A549 (cell line): ENCODE results near the gene CXCL1. TPM values are rescaled to one million over a fixed set of nuclear protein-coding genes. Genes with fewer than 3 reads are reported as not detected.
A peak's percentile ranks its signal among the peaks of the same experiment; 100 is the strongest.

ENCODE experiments used
- ATAC-seq, 2 experiments: fragments of 200-7000 bp in 1 of 2; fragments of >200 bp in 1 of 2; cut with Nextera tagmentation in 1 of 2; cut with Tn5 transposase in 1 of 2; 3 replicates each; pipeline versions ENCODE4 v1.8.0 to v1.9.1; 2018 to 2020; ENCODE audit warnings: mild to moderate bottlenecking in 1 of 2, moderate library complexity in 1 of 2
- CTCF ChIA-PET: fragments of 300-600 bp; sonication (Branson Sonifier 250); formaldehyde crosslinking; extraction: SDS; loops from one replicate; lab custom pipeline; 2021; ENCODE audit warnings: antibody characterized with exemption, inconsistent platforms; lab: Yijun Ruan, JAX
- POLR2A ChIA-PET: fragments of 350-600 bp; formaldehyde crosslinking; extraction: SDS; loops from one replicate; lab custom pipeline; 2021; ENCODE audit warnings: antibody characterized with exemption, inconsistent platforms; lab: Yijun Ruan, JAX
- DNase-seq, 2 experiments: peaks; one replicate each; pipeline versions ENCODE4 v3.0.0 to v3.0.0-alpha.2; 2011 to 2016; ENCODE audit warnings: low read depth in 1 of 2, low spot score in 1 of 2
- FAIRE-seq: peaks from 2 replicates; lab custom pipeline; 2011; peaks lifted over from hg19 to GRCh38; lab: Jason Lieb, UNC
- H3K27ac ChIP-seq, 2 experiments: fragments of >200 bp; sonication (Bioruptor Twin); formaldehyde crosslinking; 3 replicates each; pipeline ENCODE4 v1.5.1; 2016 to 2017
- H3K4me1 ChIP-seq: fragments of >200 bp; sonication (Bioruptor Twin); formaldehyde crosslinking; 3 replicates; pipeline ENCODE4 v1.6.1; 2016
- H3K4me2 ChIP-seq: fragments of >200 bp; sonication (Bioruptor Twin); formaldehyde crosslinking; 3 replicates; pipeline ENCODE4 v1.6.1; 2016
- H3K4me3 ChIP-seq: fragments of >200 bp; sonication (Bioruptor Twin); formaldehyde crosslinking; 3 replicates; pipeline ENCODE4 v1.5.1; 2016
- H3K9me3 ChIP-seq: fragments of >200 bp; sonication (Bioruptor Twin); formaldehyde crosslinking; 3 replicates; pipeline ENCODE4 v1.6.1; 2016
- ATOH8 ChIP-seq: fragments of 250-450 bp; sonication (Bioruptor Pico); IDR thresholded peaks from 2 replicates; pipeline ENCODE4 v1.5.0; 2020; ENCODE audit warnings: low read depth, mild to moderate bottlenecking, moderate library complexity
- CTCF ChIP-seq: fragments of >200 bp; sonication (Bioruptor Twin); formaldehyde crosslinking; IDR thresholded peaks from 3 replicates; pipeline ENCODE4 v1.5.1; 2016
- E2F6 ChIP-seq: IDR thresholded peaks from 2 replicates; pipeline ENCODE4 v1.6.1; 2012; ENCODE audit warnings: low read depth, borderline replicate concordance
- ELK1 ChIP-seq: fragments of 150-350 bp; IDR thresholded peaks from 2 replicates; pipeline ENCODE4 v1.6.1; 2014; ENCODE audit warnings: low read depth, mild to moderate bottlenecking, low read length
- FOSB ChIP-seq: fragments of 250-450 bp; sonication (Bioruptor Pico); IDR thresholded peaks from 2 replicates; pipeline ENCODE4 v1.5.0; 2020; ENCODE audit warnings: mild to moderate bottlenecking, moderate library complexity
- FOSL2 ChIP-seq, 2 experiments: fragments of 450-650 bp in 1 of 2; fragments of >200 bp in 1 of 2; sonication (Bioruptor Twin) in 1 of 2; formaldehyde crosslinking; IDR thresholded peaks; 2 replicates each; pipeline versions ENCODE4 v1.5.0 to v1.6.1; 2016 to 2020; ENCODE audit warnings: mild to moderate bottlenecking in 1 of 2, moderate library complexity in 1 of 2
- GATA3 ChIP-seq: IDR thresholded peaks from 2 replicates; pipeline ENCODE4 v1.6.1; 2012; ENCODE audit warnings: borderline replicate concordance
- HEYL ChIP-seq: fragments of 250-450 bp; sonication (Bioruptor Pico); IDR thresholded peaks from 2 replicates; pipeline ENCODE4 v1.8.0; 2021; ENCODE audit warnings: mild to moderate bottlenecking, moderate library complexity
- HMGXB4 ChIP-seq: fragments of 250-450 bp; sonication (Bioruptor Pico); IDR thresholded peaks from 2 replicates; pipeline ENCODE4 v1.5.0; 2021; ENCODE audit warnings: mild to moderate bottlenecking, moderate library complexity, borderline replicate concordance
- HOXB13 ChIP-seq: fragments of 250-450 bp; sonication (Bioruptor Pico); IDR thresholded peaks from 2 replicates; pipeline ENCODE4 v1.5.0; 2020; ENCODE audit warnings: low read depth, mild to moderate bottlenecking, moderate library complexity
- HOXB5 ChIP-seq: fragments of 250-450 bp; sonication (Bioruptor Pico); IDR thresholded peaks from 2 replicates; pipeline ENCODE4 v1.5.0; 2020; ENCODE audit warnings: mild to moderate bottlenecking, moderate library complexity
- JUNB ChIP-seq: fragments of >200 bp; sonication (Bioruptor Twin); formaldehyde crosslinking; IDR thresholded peaks from 2 replicates; pipeline ENCODE4 v1.6.1; 2016
- KDM1A ChIP-seq: fragments of 200-600 bp; sonication (generic); IDR thresholded peaks from 2 replicates; pipeline ENCODE4 v1.6.1; 2016; ENCODE audit warnings: low read depth, mild to moderate bottlenecking
- MAFK ChIP-seq: fragments of 450-650 bp; IDR thresholded peaks from 2 replicates; pipeline ENCODE4 v1.6.1; 2014; ENCODE audit not compliant: partially characterized antibody
- RAD21 ChIP-seq, 2 experiments: fragments of >200 bp in 1 of 2; sonication (Bioruptor Twin) in 1 of 2; formaldehyde crosslinking in 1 of 2; IDR thresholded peaks in 1 of 2; conservative IDR thresholded peaks in 1 of 2; 2 replicates in 1 of 2; 3 replicates in 1 of 2; pipeline ENCODE4 v1.6.1; 2012 to 2018; ENCODE audit warnings: inconsistent platforms in 1 of 2
- RARB ChIP-seq: fragments of 250-450 bp; sonication (Bioruptor Pico); IDR thresholded peaks from 2 replicates; pipeline ENCODE4 v1.8.0; 2021; ENCODE audit warnings: mild to moderate bottlenecking, moderate library complexity
- RNF2 ChIP-seq: fragments of 200-600 bp; sonication (generic); IDR thresholded peaks from 2 replicates; pipeline ENCODE4 v1.6.1; 2016; ENCODE audit warnings: low read depth, mild to moderate bottlenecking, antibody characterized with exemption, moderate library complexity, borderline replicate concordance
- TFCP2L1 ChIP-seq: fragments of 250-450 bp; sonication (Bioruptor Pico); IDR thresholded peaks from 2 replicates; pipeline ENCODE4 v1.5.0; 2021; ENCODE audit warnings: mild to moderate bottlenecking
- ZC3H11A ChIP-seq: fragments of 450-650 bp; IDR thresholded peaks from 2 replicates; pipeline ENCODE4 v1.6.1; 2014; ENCODE audit warnings: antibody characterized with exemption, mild to moderate bottlenecking
- WGBS: methylation state at CpG from one replicate; pipeline ENCODE4 v1.1.6; 2017; ENCODE audit errors: missing lambda C conversion rate; 5-methylcytosine and 5-hydroxymethylcytosine counted together
- polyA plus RNA-seq, 4 experiments: library from polyadenylated mRNA; depleted of rRNA in 3 of 4; stranded (reverse); fragments of >200 nt; fragmentation: RNase III in 1 of 4; extraction: RNeasy Plus Mini Kit Qiagen cat#74134 plus additional on column Dnase treatment in 1 of 4; gene quantifications; 2 replicates in 3 of 4; 3 replicates in 1 of 4; pipeline ENCODE4 v1.2.3, GENCODE V29; 2011 to 2017
- TF ChIP-seq, protein P1 (sequence below): fragments of >200 bp; sonication (Bioruptor Twin); formaldehyde crosslinking; IDR thresholded peaks from 2 replicates; pipeline ENCODE4 v1.6.1; 2016

CXCL1 gene
- polyA plus RNA-seq, 2 of the 4 experiments (the other 2 are of a cell fraction), result 14.9 to 20.0 TPM

DNA sequence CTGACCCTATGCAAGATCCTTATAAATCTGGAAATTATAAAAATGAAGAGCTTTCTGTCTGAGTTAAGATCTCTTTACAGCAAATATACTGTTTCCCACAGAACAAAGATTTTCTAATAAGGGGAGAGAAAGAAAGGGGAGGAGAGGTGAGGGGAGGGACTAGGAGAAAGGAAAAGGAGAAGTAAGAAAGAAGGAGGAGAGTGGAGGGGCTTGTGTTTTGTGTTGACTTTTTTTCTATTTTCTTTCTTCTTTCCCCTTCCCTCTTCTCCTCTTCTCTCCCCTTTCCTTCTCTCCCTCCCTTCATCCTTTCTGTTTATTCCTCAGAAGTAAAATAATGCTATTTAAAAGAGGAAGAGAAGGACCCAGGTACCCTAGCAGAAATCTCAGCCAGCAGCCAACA, 26.5 kb upstream of the CXCL1 start:
- no peak for FAIRE-seq
- POLR2A ChIA-PET, result no interaction called here
- TF ChIP-seq ELK1 (no peak), RAD21 (conservative IDR thresholded peaks at IDR 0.05 in 1 of 2, IDR thresholded peaks at IDR 0.05 in 1 of 2) (no peak), HOXB5 (CRISPR knock-in tag) (no peak), RARB (CRISPR knock-in tag) (no peak), HMGXB4 (CRISPR knock-in tag) (no peak), HOXB13 (CRISPR knock-in tag) (no peak)
- TF ChIP-seq, protein P1, sequence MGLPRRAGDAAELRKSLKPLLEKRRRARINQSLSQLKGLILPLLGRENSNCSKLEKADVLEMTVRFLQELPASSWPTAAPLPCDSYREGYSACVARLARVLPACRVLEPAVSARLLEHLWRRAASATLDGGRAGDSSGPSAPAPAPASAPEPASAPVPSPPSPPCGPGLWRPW, result no peak
- TF ChIP-seq, all 56 proteins: peak for 0
- Histone ChIP-seq H3K4me3 (no peak overlapping the region), H3K9me3 (no peaks in the 10 kb centered on the region), H3K4me1 (peaks cover 14% of the 10 kb centered on the region; the same call in 2 of the 3 replicates), H3K4me2 (no peak overlapping the region), H3K27ac (peak overlapping the region in 1 of 2 experiments; percentile 47; a peak in 1 of 6 replicates)
- no peak for DNase-seq
- CTCF ChIA-PET, result interaction anchor here (1.8 kb wide), 1 partner anchor 113 kb away, joined by 5 read pairs; no protein-coding TSS in a partner anchor
- no peak for ATAC-seq

- Histone ChIP-seq H3K4me1 (peaks cover 14% of the 10 kb centered on the region; the same call in 2 of the 3 replicates), H3K4me3 (no peak overlapping the region), H3K27ac (peak overlapping the region in 1 of 2 experiments; percentile 32; a peak in 2 of 6 replicates), H3K4me2 (peak overlapping the region; percentile 48; the same call in 1 of the 3 replicates), H3K9me3 (no peaks in the 10 kb centered on the region)
- DNase-seq, result no peak
- POLR2A ChIA-PET, result no interaction called here
- FAIRE-seq, result no peak
- ATAC-seq, result no peak
- TF ChIP-seq ZC3H11A (no peak), GATA3 (no peak), FOSB (no peak), HEYL (CRISPR knock-in tag) (no peak), RNF2 (no peak), KDM1A (no peak), E2F6 (no peak), HOXB5 (CRISPR knock-in tag) (no peak)
- CTCF ChIA-PET, result interaction anchor here (1.7 to 1.8 kb wide), 2 partner anchors 21 to 114 kb away, joined by 3 to 5 read pairs; no protein-coding TSS in a partner anchor
Measured at GRCh38 chr4:73843369-73843768, 25.8 kb upstream of the CXCL1 start.

- TF ChIP-seq MAFK, result peak; percentile 70
- peak; percentile 45; the same call in 1 of the 2 replicates for TF ChIP-seq FOSL2 (IDR thresholded peaks at IDR 0.05)
- peak; percentile 67 for TF ChIP-seq FOSL2 (CRISPR knock-in tag; IDR thresholded peaks at IDR 0.05)
- peak; percentile 56 for TF ChIP-seq JUNB
- TF ChIP-seq CTCF, result no peak
- no peak for TF ChIP-seq ATOH8 (CRISPR knock-in tag)
- TF ChIP-seq TFCP2L1 (CRISPR knock-in tag), result no peak
- WGBS, result 7% methylated on average over 3 of the region's 3 CpGs
- FAIRE-seq, result peak; percentile 70
- peak overlapping the region; percentile 32 to 62; a peak in 5 of 6 replicates for H3K27ac ChIP-seq
- ChIA-PET CTCF (interaction anchor here (1.7 to 1.8 kb wide), 2 partner anchors 20 to 115 kb away, joined by 3 to 5 read pairs; no protein-coding TSS in a partner anchor), POLR2A (no interaction called here)
- peak in 1 of 2 experiments; percentile 36 for DNase-seq
- H3K4me1 ChIP-seq, result peaks cover 14% of the 10 kb centered on the region; the same call in 2 of the 3 replicates
- no peak for ATAC-seq
- no peaks in the 10 kb centered on the region for H3K9me3 ChIP-seq
- peak overlapping the region; percentile 48; the same call in 2 of the 3 replicates for H3K4me2 ChIP-seq
- H3K4me3 ChIP-seq, result no peak overlapping the region
Measured at GRCh38 chr4:73844345-73844744, 24.8 kb upstream of the CXCL1 start.
